ENCODE measurements around the gene RHOD. TPM values are rescaled to one million over a fixed set of nuclear protein-coding genes. Genes with fewer than 3 reads are reported as not detected.
A peak's percentile ranks its signal among the peaks of the same experiment; 100 is the strongest.

RHOD gene
- polyA plus RNA-seq, 3 donors, result 8.1 to 11.5 (median 10.5) TPM

- no peak for DNase-seq
These were observed 54.6 kb downstream of the RHOD start for GRCh38 chr11:67111261-67111660.

- DNase-seq, result no peak
These were observed 56.6 kb downstream of the RHOD start for GRCh38 chr11:67113231-67113721.

- DNase-seq, result no peak
These were observed 57.7 kb downstream of the RHOD start for GRCh38 chr11:67114275-67114896.

GRCh38 chr11:67116758-67117105 is 60.1 kb downstream of the RHOD start:
- DNase-seq, result peak; percentile 37

GRCh38 chr11:67117176-67117575 is 60.5 kb downstream of the RHOD start:
- no peak for DNase-seq

GRCh38 chr11:67117672-67118180 is 61.1 kb downstream of the RHOD start:
- no peak for DNase-seq

GRCh38 chr11:67118181-67118766 is 61.6 kb downstream of the RHOD start:
- no peak for DNase-seq

GRCh38 chr11:67118801-67119584 is 62.3 kb downstream of the RHOD start, which contains the start of gene KDM2A:
TSS of gene KDM2A (plus strand) at chr11:67119263. CDS start at chr11:67121317, 2,054 bp downstream.
- peak; percentile 98 for DNase-seq

DNA sequence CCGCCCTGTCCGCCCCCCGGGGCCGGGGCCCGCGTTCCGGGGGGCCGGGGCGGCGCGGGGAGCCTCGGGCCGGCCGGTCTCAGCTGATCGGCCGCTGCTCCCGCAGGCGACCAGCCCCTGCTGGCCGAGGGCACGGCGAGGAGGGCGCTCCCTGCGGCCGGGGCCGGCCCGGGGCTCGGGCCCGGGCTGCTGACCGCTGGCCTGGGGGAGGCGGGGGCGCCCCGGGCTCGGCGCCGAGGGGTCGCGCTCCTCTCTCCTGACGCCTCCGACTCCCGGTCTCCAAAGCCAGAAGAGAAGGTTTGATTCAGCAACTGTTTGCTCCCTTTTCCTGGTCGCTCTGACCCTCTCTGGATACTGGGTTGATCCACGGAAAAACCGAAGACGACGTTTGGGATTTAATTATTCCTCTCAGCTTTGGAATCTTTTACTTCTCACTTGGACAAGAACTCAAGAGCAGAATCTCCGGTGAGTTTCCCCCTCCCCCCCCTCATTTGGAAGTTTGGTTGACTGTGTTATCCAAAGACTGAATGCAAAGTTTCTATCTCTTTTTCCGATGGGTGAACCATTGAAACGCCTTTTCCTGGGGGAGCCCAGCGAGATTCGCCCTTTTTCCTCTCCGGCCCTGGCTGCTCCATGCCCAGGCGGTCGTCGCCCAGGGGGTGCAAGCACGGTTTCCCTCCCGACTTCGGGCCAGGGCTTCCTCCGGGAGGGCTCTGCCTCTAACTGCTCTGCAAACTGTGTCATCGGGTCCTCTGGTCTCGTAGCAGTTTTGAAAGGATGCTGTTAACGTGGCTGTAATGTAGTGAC is 63.1 kb downstream of the RHOD start:
- DNase-seq, result no peak

- no peak for DNase-seq
These were observed 63.8 kb downstream of the RHOD start for GRCh38 chr11:67120456-67120855.

DNA sequence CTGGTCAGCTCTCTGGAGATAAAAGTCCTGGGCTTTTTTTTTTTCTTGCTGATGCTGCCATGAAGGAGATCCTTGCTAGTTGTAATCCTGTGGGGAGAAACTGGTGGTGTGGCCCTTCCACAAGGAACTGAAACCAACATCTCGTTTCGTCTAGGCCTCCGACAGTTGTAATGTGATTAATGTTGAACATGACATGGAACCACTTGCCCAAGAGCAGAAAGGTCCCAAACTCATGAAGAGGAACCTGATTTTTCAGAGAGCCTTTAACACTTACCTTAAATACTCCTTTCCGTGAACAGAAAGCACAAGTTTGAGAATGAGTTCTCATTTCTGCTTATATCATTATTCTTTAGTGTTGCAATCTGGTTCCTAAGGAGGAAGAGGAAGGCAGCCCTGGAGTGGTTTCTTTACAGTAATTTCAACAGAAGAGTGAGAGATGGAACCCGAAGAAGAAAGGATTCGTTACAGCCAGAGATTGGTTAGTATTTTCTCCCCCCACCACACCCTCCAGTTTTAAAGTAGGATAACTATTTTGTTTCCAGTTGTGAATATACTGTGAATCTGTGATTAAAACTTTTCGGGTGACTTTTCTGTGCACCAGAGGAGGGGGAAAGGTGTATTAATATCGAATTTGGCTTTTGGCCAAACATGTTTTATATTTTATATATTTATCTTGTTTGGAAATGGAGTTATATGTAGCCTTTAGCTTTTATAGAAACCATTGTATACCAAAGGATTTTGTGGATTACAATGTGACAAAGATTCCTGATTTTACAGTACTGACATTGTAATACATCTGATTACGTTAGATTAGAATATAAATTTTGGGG is 64.4 kb downstream of the RHOD start:
- peak; percentile 29 for DNase-seq

Other genes with a start within 250 kb of the RHOD start
- gene RCE1, start 213.4 kb upstream of the RHOD start, polyA plus RNA-seq (ENCODE audit: insufficient read length in 3 of 3), result 10 to 100 TPM; 25.4 to 34.2 (median 33.5) TPM
- gene LRFN4, start 199.8 kb upstream of the RHOD start, polyA plus RNA-seq (ENCODE audit: insufficient read length in 3 of 3), result 10 to 100 TPM; 21.8 to 30.7 (median 27.3) TPM
- 10 to 100 TPM; 56.3 to 61.7 (median 56.8) TPM for gene PC, start 98.5 kb upstream of the RHOD start, polyA plus RNA-seq (ENCODE audit: insufficient read length in 3 of 3)
- under 1 TPM in 2 of 3 donors, not detected in 1; 0.07 to 0.44 TPM for gene C11orf86, start 81.5 kb upstream of the RHOD start, polyA plus RNA-seq (ENCODE audit: insufficient read length in 3 of 3)
- under 1 TPM; 0.16 to 0.30 (median 0.18) TPM for gene SYT12, start 33.7 kb upstream of the RHOD start, polyA plus RNA-seq (ENCODE audit: insufficient read length in 3 of 3)
- gene KDM2A, start 62.4 kb downstream of the RHOD start, polyA plus RNA-seq (ENCODE audit: insufficient read length in 3 of 3), result 10 to 100 TPM; 76.2 to 89.1 (median 88.0) TPM
- gene GRK2, start 209.6 kb downstream of the RHOD start, polyA plus RNA-seq (ENCODE audit: insufficient read length in 3 of 3), result 10 to 100 TPM; 57.6 to 65.4 (median 64.2) TPM
- gene ANKRD13D, start 232.5 kb downstream of the RHOD start, polyA plus RNA-seq (ENCODE audit: insufficient read length in 3 of 3), result 10 to 100 TPM; 27.6 to 53.8 (median 44.8) TPM
- 10 to 100 TPM; 26.5 to 31.0 (median 29.8) TPM for gene SSH3, start 246.7 kb downstream of the RHOD start, polyA plus RNA-seq (ENCODE audit: insufficient read length in 3 of 3)